NCI-H1092 treated with DMSO at 0.1 percent for 48 hours (cell line): ENCODE results near the gene SRGAP1.
A peak's percentile ranks its signal among the peaks of the same experiment; 100 is the strongest.

ENCODE experiments used
- DNase-seq: peaks from one replicate; lab custom pipeline; 2025; lab: John Stamatoyannopoulos, UW

Gene SRGAP1

DNA sequence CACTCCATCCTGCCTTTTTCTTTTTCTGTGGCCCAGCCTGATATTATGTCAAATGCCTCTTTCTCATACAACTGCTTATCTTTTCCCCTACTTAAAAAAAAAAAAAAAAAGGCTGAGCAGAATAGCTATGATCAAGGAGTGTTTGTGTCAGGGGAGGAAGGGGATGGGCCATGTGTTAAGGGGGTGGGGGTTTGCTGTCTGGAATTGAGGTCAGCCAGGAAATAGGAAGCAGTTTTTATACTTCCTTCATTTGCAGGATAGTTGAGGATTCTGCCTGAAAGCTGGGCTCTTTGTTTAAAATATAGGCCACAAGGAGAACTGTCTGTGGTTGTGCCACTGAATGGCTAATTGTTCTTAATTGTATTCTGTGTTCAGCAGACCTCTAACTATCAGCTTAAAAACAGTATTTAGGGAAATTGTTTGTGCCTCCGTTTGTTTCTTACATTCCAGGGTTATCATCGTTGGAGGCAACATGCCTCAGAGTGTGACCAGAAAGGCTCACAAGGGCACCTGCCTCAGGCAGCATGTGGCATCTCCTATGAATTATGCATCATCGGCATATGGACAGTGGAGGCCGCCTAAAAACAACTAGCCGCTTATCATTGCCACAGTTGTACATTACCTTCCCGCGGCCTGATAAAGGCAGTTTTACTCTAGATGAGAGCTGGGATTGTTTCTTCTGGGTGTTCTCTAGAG, 96.0 kb downstream of the SRGAP1 start:
- DNase-seq: no peak

DNA sequence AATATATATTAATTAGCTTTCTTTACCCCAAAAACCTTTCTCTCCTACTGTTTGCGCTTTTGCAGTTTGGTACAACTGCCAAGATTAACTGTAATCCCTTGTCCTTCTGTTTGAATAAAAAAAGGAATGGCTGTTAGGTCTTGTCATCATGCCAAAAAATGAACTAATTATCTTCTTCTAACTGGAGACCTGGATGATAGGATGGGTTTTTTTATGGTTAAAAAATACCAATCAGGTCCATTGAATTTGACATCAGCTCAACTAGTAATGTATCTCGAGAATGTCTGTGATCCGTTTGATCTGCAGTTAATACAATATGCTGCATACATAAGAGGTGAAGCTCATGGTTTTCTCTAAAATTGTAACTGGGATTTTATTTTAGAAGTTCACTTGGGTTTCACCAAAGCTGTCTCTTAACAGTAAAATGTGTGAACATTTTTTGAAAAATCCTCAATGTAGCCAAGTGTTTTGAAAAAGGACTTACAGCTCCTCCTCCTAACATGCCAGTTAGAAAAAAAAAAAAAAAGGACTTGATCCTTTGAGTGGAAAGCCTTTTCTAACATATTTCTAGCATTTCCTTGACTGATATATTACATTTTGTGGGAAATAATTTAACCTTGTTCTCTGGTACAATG, 96.8 kb downstream of the SRGAP1 start:
- DNase-seq: peak; percentile 92

DNA sequence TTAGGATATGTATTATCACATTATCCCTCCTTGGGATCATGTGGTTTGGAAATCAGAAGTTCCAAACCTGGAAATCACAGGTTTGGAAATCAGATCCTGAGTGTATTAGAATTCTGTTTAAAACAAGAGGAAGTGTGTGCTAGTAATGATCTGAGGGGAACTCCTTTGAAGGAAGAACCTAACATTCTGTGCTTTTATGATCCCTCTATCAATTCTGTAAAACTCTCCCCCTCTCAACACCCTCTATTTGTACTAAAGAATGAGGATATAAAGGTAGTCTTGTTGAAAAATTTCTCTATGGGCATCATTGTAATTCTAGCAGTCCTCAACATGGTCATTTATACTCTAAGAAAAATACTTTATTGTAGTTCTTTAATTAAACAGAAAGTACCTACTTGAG, 97.4 kb downstream of the SRGAP1 start:
- DNase-seq: no peak

DNA sequence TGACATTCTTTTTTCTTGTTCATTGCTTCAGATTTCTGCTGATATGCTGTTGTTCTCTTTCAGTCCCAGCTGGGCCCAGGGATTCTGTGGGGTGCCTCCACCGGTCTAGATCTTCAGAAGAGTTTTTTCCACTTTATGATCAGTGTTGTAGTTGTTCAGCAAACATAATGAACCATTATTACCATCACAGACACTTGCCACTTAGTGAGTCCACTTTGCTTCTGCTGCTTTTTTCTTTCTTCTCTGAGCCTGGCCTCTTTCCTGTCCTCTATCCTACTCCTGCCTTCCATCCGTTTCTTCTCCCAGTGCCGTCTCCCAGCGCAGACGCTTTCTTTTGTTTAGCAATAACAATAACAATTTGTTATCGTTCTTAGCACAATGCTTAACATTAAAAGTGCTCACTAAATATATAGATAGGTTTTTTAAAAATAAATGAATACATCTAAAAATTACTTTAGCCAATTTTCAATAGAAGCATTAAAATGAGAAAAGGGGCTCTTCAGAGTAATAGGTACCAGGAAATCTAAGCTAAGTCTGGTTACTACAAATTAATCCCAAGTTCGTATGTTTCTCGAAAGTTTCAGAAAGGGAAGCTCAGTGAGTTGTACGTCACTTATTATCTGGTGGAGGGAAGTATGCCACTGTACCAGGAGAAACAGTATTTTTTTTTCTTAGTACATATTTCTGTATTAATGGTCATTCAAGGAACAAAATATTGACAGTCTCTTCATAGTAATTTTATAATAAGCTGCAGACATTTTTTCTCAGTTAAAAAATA, 98.2 kb downstream of the SRGAP1 start:
- DNase-seq: no peak

DNA sequence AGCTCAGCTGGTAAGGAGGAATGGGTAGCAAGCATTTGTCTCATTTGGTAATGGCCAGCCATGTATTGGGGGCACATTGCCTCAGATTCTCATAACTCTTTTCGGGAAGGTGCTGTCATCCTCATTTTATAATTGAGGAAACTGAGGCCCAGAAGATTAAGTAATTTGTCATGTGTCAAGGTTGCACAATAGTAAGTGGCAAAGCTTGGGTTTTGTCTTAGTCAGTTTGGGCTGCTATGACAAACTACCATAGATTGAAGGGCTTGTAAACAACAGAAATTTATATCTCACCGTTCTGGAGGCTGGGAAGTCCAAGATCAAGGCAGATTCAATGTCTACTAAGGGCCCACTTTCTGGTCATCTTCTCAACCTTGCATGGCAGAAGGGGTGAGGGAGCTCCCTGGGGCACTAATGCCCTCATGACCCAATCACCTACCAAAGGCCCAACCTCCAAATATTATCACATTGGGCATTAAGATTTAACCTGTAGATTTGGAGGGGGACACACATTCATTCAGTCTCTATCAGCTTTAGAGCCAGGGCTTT, 99.6 kb downstream of the SRGAP1 start:
- DNase-seq: no peak

DNA sequence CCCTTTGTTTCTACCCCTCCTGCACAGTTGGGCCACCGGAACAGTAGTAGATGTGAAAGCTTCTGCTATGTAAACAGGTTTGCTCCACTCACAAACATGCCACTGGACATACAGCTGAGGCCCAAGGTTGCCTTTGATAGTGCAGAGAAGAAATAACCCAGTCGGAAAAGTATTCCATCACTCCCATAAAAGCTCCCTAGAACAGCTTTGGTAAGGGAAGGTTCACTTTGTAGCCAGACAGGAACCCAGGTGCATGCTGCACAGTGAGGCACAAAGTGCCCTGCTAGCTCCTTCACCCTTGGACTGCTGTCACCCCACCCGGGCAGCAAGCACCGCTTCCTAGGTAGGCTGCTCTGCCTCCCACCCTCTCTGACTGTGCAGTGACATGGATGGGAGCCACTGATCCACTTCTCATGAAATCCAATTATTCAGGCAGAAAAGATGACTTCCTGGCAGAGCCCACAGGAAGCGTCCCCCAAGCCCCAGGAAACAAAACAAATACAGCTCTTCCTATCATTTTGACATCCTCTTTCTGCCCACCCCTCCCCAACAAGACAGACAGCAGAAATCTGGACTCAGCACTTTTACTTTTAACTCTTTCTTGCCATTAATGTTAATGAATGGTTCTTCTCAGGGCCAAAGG, 100.2 kb downstream of the SRGAP1 start:
- DNase-seq: no peak

DNA sequence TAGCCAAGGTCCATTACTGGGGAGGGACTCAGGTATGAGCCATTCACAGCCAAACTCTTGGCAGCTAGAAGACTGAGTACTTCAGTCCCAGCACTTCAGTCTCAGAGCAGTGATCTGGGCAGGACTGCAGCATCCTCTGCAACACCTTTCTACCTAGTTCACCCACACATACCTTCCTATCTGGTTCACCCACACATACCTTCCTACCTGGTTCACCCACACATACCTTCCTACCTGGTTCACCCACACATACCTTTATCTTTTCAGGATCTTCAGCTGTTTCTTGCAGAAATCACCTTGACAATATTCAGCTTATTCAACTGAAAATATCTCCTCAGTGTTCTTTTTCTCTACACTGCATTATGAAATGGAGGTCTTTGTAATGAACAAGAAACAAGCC, 101.3 kb downstream of the SRGAP1 start:
- DNase-seq: no peak

DNA sequence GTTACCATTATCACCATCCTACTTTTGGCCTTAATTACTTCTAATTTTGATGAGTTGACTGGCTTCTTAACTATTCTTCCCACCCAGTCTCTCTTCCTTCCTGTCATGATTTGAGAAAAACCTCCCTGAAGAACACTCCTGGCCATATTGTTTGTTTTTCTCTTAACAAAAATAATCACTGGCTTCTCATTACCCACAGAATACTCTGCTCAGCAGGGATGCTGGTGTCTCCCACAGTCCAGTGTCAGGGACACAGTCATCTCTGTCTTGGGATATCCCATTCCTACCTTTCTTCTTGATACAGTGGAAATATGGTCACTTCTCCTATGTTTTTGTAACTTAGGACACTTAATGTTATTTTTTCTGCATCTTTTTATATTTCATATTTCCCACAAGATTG, 103.7 kb downstream of the SRGAP1 start:
- peak; percentile 6 for DNase-seq

DNA sequence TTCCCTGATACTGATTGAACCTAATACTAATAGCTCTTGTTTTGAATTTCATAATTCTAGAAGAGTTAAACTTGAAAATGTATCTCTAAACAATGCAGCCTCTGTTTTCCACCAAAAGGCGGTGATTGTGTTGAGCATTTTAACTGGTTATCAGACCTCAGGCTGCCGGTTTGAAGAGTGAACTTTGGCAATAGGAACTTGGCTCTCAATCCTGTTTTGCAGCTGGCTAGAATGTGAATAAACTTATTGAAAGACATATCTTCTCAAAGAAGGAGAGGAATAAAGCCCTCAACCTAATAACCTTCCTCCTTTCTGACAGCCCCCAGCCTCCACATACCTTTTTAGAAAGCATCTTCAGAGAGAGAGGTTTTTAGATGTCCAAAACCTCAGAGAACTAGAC, 105.4 kb downstream of the SRGAP1 start:
- DNase-seq: no peak

DNA sequence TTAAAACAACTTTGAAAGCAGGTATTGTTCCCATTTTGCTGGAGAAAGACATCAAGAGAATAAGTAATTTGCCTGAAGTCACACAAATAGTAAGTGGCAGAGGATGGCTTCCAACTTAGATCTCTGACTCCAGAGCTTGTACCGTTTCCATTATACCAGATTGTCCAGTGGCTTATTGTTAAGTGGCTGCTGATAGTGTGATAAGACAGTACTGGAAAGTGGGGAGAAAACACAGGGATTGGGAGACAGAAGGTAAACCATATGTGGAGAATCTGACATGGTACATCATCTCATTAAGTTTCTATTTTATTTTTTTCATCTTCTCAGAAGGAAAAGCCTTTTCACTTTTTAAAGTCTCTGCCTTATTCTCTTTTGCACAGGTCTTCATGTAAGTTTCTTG, 108.5 kb downstream of the SRGAP1 start:
- DNase-seq: no peak

DNA sequence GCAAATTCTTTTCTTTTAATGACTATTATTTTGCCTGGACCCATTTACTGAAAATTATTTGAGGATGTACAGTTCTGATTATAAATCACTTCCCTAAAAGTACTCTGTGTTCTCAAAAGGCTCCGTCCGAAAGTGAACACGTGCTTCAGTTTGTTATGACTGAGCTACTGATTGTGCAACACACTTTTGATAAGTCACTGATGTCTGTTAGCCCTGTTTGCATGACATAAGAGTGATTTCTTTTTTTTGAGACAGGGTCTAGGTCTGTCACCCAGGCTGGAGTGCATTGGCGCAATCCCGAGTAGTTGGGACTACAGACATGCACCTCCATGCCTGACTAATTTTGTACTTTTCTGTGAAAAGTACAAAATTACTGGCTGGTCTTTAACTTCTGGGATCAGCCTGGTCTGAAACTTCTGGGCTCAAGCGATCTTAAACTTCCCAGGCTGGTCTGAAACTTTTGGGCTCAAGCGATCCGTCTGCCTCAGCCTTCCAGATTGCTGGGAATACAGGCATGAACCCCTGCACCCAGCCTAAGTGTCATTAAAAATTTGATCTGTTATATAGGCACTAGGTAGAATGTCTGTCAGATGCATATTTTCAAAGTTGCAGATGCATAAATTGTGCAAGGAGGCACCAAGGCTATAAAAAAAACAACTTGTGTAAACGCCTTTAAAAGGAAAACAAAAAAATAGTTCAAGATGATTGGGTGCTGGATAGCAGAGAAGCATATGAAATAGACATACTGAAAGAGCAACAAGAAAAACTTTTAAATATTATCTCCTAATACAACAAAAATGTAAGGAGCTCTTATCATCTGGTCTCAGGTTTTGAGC, 111.5 kb downstream of the SRGAP1 start:
- no peak for DNase-seq

DNA sequence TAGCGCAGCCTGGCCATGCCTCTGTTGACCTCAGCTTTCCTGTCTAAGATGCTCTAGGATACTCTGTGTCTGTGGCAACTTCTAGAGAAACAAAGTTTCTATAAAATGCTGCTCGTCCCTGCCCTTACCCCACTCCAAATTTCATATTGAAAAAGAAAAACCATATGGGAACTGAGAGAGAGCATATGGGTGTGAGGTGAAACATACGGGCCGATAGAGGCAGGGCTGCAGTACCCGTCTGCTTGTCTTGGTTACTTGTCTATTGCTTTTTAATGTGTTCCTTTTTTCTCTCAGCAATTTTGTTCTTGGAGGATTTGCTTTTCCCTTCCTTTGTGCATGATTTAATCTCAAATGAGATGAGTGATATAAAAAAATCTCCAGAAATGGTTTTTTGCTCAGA, 113.0 kb downstream of the SRGAP1 start:
- no peak for DNase-seq

DNA sequence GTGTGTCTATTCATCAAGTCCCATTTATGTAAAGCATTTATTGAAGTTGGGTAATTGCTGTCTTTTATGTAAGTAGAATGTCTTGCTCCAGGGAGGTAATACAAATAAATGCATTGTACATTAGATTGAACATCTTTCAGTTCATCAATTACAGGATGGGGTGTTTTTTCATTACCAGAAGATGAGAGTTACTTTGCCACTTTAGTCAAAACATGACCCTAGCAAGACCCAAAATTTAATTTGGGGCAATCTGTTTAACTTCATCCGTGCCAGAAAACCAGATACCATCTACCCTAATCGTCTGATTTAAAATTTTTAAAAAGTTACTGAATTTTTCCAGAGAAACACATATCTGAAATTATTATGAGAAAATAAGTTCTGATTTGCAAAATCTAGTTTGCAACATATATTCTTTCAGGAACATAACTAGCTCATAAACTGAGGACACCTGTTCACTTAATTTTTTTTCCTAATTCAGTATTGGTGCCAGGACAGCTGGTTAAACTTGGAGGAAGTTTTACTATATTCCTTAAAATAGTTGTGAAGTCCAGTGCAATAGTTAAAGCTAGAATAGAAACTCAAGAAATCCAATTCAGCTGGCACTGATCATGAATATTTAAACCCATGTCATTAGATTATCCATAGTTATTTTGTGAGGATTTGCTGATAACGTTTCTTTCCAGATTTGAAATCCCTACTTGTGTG, 114.5 kb downstream of the SRGAP1 start:
- no peak for DNase-seq

DNA sequence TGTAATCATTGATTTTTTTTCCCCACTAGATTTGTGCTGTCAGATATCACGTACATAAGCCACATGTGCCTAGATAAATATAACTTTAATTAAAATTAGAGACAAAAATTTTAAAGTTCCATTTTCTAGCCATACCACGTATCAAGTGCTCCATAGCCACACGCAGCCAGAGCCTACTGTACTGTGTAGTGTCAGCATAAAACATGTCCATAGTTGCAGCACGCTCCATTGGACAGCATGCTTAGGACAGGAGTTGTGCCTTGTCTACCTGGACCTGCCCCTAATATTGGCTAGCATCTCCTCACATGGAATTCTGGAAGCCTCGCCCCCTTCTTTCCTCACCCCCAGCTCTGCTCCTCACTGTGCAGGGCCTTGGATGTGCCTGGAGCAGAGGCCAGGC, 116.5 kb downstream of the SRGAP1 start:
- DNase-seq: no peak

DNA sequence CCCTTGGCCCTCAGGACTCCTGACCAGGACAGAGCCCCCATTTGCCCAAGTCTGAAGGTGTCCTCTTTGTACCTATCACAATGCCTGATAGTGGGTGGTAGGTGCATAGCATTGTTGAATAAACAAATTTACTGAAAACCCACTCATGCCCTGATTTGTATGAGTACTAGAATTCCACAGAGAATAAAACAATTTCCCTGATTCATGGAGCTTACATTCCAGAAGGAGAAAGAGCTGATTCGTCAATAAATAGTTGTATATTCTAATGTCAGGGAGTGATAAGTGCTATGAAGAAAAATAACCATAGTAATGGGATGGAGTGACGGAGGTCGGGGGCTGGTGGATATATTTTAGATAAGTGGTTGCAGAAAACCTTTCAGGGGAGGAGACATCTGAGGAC, 117.0 kb downstream of the SRGAP1 start:
- DNase-seq: no peak

DNA sequence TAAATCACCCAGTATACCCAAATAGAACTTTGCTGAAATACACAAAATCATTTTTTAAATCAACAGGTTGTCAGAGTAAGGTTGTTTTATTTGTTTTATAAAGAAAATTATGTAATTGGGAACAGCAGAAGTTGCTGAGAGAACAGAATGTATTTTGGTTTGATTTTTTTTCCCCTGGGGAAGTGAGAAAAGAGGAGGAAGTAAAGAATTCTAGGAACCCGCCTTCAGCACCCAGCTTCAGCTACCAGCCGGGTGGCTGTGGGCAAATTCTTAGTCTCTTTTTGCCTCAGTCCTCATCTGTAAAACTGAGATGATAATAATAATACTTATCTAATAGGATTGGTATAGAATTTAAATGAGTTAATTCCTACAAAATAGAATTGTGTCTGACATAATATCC, 119.4 kb downstream of the SRGAP1 start:
- no peak for DNase-seq

DNA sequence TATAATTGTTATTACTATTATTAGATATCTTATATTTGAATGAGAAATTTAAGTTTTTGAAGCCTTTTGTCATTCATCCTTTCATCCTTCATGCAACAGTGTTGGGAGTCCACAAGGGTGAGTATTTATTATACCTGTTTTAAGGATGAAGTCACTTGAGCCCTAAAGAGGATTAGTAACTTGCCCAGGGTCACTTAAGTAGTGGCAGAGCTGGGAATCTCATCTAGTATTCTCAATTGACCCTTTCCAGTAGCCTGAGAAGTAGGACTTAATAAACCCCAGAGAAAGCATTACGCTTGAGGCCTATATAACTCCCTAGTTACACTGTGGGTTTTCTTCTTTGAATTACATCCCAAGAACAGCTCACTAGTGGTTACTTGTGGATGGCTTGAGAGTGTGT, 119.8 kb downstream of the SRGAP1 start:
- no peak for DNase-seq

DNA sequence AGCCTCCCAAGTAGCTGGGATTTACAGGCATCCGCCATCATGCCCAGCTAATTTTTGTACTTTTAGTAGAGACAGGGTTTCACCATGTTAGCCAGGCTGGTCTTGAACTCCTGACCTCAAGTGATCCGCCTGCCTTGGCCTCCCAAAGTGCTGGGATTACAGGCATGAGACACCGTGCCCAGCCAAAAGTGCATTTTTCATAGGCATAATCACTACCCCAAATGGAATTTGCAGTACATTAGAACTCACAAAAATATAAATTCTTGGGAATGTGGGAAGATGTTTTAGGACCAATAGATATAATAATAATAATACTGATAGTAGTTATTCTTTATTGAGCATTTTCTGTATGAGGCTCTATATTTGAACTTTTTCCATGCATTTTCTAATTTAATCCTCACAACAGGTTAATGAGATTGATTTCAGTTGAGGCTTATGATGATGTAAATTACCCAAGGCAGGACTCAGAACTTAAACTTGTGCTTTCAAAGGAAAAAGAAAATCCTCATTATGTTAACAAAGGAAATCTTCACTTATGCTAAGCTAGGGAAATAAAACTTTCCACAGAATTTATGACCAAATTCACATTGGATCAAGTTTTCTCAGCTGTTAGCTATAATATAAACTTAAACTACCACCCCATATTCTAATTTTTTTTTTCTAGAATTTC, 121.6 kb downstream of the SRGAP1 start:
- no peak for DNase-seq

DNA sequence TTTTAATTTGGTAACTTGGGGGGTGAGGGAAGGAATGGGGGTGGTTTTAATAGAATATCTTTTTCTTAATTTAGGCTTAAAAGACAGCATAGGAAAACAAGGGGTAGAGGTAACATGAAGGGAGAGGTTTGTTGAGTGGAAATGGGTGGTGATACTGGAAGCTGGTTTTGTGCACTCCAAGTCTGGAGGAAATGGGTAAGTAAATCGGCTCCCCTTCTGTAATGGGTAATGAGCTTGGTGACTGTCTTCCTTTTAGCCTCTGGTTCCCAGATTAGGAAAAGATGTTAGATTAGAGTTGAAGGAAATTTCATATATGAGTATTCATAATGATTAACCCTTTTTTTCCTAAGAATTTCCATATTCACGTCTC, 122.1 kb downstream of the SRGAP1 start:
- no peak for DNase-seq

DNA sequence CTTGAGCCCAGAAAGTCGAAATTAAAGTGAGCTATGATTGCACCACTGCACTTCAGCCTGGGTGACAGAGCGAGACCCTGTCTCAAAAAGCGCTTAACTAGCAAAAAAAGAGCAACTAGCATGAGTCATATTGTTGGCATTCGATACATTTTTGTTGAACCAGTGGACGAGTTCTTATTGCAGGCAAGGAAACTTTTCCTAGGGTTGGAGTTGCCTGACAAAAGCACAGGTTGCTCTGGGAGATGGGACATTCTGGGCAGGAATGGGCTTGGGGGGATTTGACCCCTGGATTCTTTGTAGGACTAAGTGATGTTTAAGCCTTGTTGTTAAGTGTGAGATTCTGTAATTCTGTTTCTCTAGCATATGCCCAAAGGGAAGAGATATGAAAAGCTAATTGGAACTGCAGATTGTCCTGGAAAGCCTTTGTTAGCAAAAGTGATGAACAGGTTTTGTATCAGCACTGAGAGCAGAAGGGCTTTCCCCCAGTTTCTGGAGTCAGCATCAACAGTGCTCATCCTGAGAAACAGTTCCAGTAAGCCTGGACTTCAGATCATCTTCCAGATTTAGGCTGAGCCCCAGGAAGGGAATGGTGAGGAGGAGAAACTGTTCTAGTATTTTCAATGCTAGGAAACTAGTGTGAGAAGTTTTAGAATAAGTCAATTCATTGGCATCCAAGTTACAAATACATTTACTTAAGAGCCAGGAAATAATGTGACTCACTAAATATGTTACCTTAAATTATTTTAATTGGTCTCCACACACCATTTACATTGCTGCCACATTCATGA, 123.1 kb downstream of the SRGAP1 start:
- DNase-seq: no peak
